ENCODE results near the gene NTF4. TPM values are rescaled to one million over a fixed set of nuclear protein-coding genes. Genes with fewer than 3 reads are reported as not detected.

NTF4 gene
- total RNA-seq, 3 donors from 2014 or later (not counting 1 experiment from before 2014, with no cell fraction given): not detected

DNA sequence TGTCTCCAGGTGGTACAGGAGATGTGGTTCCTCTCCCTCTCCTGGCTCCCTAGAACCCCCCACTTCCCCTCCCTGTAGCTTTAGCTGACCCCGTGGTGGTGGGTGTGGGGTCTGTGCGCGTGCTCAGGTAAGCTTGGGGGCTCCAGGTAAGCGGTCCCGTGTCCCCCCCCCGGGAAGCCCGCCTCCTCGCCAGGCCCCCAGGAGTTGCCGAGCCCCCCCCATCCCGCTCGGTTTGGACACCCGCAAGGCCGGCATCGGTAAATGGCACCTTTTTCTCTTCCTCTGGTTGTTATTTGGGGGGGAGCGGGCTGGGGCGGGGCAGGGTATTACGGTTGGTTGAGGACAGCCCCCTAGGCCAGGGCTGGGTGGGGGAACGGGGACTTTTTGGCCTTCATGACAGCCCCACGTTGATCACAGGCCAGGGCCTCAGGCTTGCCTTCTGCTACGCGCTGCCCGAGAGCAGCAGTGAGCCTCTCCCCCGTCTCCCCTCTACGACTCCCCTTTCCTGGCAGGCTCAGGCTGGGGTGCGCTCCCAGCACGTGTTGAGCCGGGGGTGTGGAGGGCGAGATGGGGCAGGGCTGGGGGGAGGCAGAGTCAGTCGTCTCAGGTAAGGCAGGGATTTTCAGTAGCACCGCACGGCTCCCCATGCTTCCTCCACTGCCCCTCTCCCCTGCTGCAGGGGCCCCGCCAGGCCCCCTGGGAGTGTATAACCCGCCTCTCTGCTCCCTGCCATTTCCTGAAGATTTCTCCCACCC is 38.9 kb upstream of the NTF4 start:
- intact Hi-C loops (cut with micrococcal nuclease): no loop called here
- 90% methylated on average over 32 of the region's 33 CpGs for WGBS (ENCODE audit: insufficient coverage)

DNA sequence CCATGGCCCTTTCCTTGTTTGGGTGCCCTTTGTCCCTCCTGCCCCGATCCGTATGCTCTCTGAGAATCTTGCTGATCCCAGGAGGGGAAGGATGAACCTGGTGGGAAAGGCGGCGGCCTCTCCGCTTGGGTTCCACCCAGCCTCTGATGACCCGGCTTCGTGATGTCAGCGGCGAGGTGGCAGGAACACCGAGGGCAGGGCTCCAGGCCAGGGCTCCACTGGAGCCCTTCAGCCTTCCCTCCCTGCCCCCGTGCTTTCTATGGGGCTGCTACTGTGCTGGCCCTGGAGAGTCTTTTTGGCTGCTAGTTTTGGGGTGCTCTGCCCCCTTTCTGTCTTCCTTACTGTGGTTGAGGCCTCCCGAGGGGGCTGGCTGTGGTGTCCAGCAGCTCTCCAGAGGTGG is 37.7 kb upstream of the NTF4 start:
- no peaks in the 10 kb centered on the region for H3K9me3 Mint-ChIP-seq
- no peak overlapping the region for H3K27ac Mint-ChIP-seq
- TF ChIP-seq, protein P1, sequence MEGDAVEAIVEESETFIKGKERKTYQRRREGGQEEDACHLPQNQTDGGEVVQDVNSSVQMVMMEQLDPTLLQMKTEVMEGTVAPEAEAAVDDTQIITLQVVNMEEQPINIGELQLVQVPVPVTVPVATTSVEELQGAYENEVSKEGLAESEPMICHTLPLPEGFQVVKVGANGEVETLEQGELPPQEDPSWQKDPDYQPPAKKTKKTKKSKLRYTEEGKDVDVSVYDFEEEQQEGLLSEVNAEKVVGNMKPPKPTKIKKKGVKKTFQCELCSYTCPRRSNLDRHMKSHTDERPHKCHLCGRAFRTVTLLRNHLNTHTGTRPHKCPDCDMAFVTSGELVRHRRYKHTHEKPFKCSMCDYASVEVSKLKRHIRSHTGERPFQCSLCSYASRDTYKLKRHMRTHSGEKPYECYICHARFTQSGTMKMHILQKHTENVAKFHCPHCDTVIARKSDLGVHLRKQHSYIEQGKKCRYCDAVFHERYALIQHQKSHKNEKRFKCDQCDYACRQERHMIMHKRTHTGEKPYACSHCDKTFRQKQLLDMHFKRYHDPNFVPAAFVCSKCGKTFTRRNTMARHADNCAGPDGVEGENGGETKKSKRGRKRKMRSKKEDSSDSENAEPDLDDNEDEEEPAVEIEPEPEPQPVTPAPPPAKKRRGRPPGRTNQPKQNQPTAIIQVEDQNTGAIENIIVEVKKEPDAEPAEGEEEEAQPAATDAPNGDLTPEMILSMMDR (IDR thresholded peaks at IDR 0.05): no peak
- ATAC-seq: no peak
- no peaks in the 10 kb centered on the region for H3K27me3 Mint-ChIP-seq (ENCODE audit: low read depth in 2 of 2)
- intact Hi-C loops (cut with micrococcal nuclease): no loop called here
- no peak overlapping the region for H3K4me3 ChIP-seq (ENCODE audit: low read length)
- peaks cover 12 to 34% of the 10 kb centered on the region in 2 donors for H3K4me1 Mint-ChIP-seq
- H3K4me1 ChIP-seq (ENCODE audit: control insufficient read depth, insufficient read depth, low read length): no peaks in the 10 kb centered on the region
- peaks cover 75% of the 10 kb centered on the region for H3K36me3 ChIP-seq (ENCODE audit: control insufficient read depth, insufficient read depth, low read length)
- no peak overlapping the region for H3K4me3 Mint-ChIP-seq
- no peaks in the 10 kb centered on the region for H3K27me3 ChIP-seq (ENCODE audit: control insufficient read depth, insufficient read depth, low read length)
- no peaks in the 10 kb centered on the region for H3K9me3 ChIP-seq (ENCODE audit: control insufficient read depth, insufficient read depth, low read length)
- H3K36me3 Mint-ChIP-seq: peaks cover 9% of the 10 kb centered on the region
- DNase-seq: no peak
- H3K27ac ChIP-seq (ENCODE audit: low read length): no peak overlapping the region
- 96% methylated on average over 12 of the region's 12 CpGs for WGBS (ENCODE audit: insufficient coverage)

More for the DNA sequence above, 38.9 kb upstream of the NTF4 start:
- Histone ChIP-seq H3K9me3 (ENCODE audit: control insufficient read depth, insufficient read depth, low read length) (no peaks in the 10 kb centered on the region), H3K4me1 (ENCODE audit: control insufficient read depth, insufficient read depth, low read length) (no peaks in the 10 kb centered on the region), H3K4me3 (ENCODE audit: low read length) (no peak overlapping the region), H3K27ac (ENCODE audit: low read length) (no peak overlapping the region), H3K36me3 (ENCODE audit: control insufficient read depth, insufficient read depth, low read length) (peaks cover 72% of the 10 kb centered on the region), H3K27me3 (ENCODE audit: control insufficient read depth, insufficient read depth, low read length) (no peaks in the 10 kb centered on the region)
- peaks cover 12 to 29% of the 10 kb centered on the region in 2 donors for H3K4me1 Mint-ChIP-seq
- peaks cover 11% of the 10 kb centered on the region for H3K36me3 Mint-ChIP-seq
- no peaks in the 10 kb centered on the region for H3K9me3 Mint-ChIP-seq
- H3K27ac Mint-ChIP-seq: no peak overlapping the region
- TF ChIP-seq, protein P1 (IDR thresholded peaks at IDR 0.05): no peak
- ATAC-seq (no peak), DNase-seq (no peak)
- H3K4me3 Mint-ChIP-seq: no peak overlapping the region
- H3K27me3 Mint-ChIP-seq (ENCODE audit: low read depth in 2 of 2): no peaks in the 10 kb centered on the region

DNA sequence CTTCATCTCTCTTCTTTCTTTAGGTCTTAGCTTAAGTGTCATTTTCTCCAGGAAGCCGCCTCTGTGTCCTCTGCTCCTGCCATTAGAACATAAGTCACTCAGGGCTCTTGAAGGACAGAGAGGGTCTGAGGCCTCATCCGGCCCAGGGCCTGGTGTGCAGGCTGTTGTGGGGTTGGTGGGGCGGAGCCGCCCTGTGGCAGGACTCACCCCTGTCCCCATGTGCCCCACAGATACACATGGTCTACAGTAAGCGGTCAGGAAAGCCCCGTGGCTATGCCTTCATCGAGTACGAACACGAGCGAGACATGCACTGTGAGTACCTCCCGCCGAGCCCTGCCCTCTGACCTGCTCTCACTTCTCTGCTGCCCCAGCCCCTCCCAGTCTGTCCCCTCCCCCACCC is 36.5 kb upstream of the NTF4 start:
- H3K36me3 ChIP-seq (ENCODE audit: control insufficient read depth, insufficient read depth, low read length): peaks cover 73% of the 10 kb centered on the region
- H3K9me3 Mint-ChIP-seq: no peaks in the 10 kb centered on the region
- WGBS (ENCODE audit: insufficient coverage): 94% methylated on average over 12 of the region's 12 CpGs
- H3K27ac Mint-ChIP-seq: peak overlapping the region in 1 of 2 donors; percentile 25
- no peaks in the 10 kb centered on the region for H3K27me3 ChIP-seq (ENCODE audit: control insufficient read depth, insufficient read depth, low read length)
- H3K4me3 ChIP-seq (ENCODE audit: low read length): no peak overlapping the region
- no peak for ATAC-seq
- H3K4me1 Mint-ChIP-seq: peaks cover 5 to 23% of the 10 kb centered on the region in 2 donors
- intact Hi-C loops (cut with micrococcal nuclease): no loop called here
- no peak for DNase-seq
- no peaks in the 10 kb centered on the region for H3K4me1 ChIP-seq (ENCODE audit: control insufficient read depth, insufficient read depth, low read length)
- no peaks in the 10 kb centered on the region for H3K9me3 ChIP-seq (ENCODE audit: control insufficient read depth, insufficient read depth, low read length)
- no peak overlapping the region for H3K27ac ChIP-seq (ENCODE audit: low read length)
- TF ChIP-seq, protein P1 (IDR thresholded peaks at IDR 0.05): no peak
- no peak overlapping the region for H3K4me3 Mint-ChIP-seq
- no peaks in the 10 kb centered on the region for H3K36me3 Mint-ChIP-seq
- H3K27me3 Mint-ChIP-seq (ENCODE audit: low read depth in 2 of 2): no peaks in the 10 kb centered on the region

DNA sequence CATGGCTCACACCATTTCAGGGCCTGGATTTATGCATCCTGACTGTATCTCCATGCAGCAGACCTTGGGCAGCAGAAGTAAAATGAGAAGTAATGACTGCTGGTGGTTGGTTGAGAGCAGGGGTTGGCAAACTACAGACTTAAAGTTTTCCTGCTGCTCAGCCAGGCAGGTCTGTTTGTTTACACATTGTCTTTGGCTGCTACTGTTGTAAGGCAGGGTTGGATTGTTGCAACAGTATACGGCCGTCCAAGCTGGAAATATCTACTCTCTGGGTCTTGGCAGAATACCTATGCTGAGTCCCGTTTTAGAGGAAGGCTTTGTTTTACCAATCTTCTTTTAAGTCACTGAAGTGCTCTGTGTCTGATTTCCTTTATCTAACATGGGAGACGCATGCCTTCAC is 34.2 kb upstream of the NTF4 start:
- ATAC-seq (no peak), DNase-seq (no peak)
- WGBS (ENCODE audit: insufficient coverage): 98% methylated on average over 4 of the region's 4 CpGs
- Histone ChIP-seq H3K4me1 (ENCODE audit: control insufficient read depth, insufficient read depth, low read length) (no peaks in the 10 kb centered on the region), H3K9me3 (ENCODE audit: control insufficient read depth, insufficient read depth, low read length) (no peaks in the 10 kb centered on the region), H3K36me3 (ENCODE audit: control insufficient read depth, insufficient read depth, low read length) (peaks cover 61% of the 10 kb centered on the region), H3K27me3 (ENCODE audit: control insufficient read depth, insufficient read depth, low read length) (no peaks in the 10 kb centered on the region), H3K4me3 (ENCODE audit: low read length) (no peak overlapping the region), H3K27ac (ENCODE audit: low read length) (no peak overlapping the region)
- Mint-ChIP-seq H3K4me1 (peaks cover 0 to 16% of the 10 kb centered on the region in 2 donors), H3K27me3 (ENCODE audit: low read depth in 2 of 2) (no peaks in the 10 kb centered on the region), H3K9me3 (no peaks in the 10 kb centered on the region), H3K4me3 (no peak overlapping the region), H3K27ac (no peak overlapping the region), H3K36me3 (no peaks in the 10 kb centered on the region)
- TF ChIP-seq, protein P1 (IDR thresholded peaks at IDR 0.05): no peak
- intact Hi-C loops (cut with micrococcal nuclease): no loop called here

Data from natural killer cell (primary cell).